ENCODE measurements around the gene DBNDD1.

DNA sequence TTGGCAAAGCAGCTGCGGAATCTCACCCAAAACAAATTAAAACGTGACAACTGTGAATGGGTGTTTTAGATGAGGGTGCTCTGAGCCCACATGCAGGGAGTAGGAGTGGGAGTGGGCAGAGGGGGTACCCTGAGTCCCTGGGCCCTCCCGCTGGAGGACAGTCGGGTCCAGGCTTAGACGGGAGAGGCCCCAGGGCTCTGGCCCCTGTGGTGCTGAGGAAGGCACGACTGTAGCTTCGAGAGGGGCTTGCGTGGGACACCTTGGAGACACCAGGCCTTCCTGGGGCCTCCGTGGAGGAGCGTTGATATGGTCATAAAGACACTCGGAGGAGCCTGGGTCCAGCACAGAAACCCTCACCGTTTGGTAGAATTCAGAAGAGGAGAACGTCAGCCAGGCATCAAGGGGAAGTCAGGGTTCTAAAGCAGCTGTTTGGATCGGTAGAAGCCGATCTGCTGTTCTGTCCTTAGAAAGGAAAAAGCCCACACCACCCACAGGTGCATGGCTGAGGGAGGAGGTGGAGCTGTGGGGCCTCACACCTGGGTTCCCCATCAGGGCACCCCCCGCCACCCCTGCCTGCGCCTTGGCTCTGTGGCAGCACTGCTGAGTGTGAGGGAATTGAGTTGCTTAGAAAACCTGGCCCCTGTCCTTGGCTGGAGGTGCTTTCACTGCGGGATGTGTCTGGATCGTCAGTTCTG lies 18.4 kb downstream of the DBNDD1 start:
- TF ChIP-seq, protein P1, sequence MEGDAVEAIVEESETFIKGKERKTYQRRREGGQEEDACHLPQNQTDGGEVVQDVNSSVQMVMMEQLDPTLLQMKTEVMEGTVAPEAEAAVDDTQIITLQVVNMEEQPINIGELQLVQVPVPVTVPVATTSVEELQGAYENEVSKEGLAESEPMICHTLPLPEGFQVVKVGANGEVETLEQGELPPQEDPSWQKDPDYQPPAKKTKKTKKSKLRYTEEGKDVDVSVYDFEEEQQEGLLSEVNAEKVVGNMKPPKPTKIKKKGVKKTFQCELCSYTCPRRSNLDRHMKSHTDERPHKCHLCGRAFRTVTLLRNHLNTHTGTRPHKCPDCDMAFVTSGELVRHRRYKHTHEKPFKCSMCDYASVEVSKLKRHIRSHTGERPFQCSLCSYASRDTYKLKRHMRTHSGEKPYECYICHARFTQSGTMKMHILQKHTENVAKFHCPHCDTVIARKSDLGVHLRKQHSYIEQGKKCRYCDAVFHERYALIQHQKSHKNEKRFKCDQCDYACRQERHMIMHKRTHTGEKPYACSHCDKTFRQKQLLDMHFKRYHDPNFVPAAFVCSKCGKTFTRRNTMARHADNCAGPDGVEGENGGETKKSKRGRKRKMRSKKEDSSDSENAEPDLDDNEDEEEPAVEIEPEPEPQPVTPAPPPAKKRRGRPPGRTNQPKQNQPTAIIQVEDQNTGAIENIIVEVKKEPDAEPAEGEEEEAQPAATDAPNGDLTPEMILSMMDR (IDR thresholded peaks at IDR 0.05) = no peak
- no peak for TF ChIP-seq POLR2A (IDR thresholded peaks at IDR 0.05)

Data from body of pancreas (tissue), 4 donors.